HEK293 (cell line): ENCODE results near the gene GPR62.

Experiments used
- CTCF ChIA-PET: fragments of 350-600 bp; formaldehyde crosslinking; extraction: SDS; loops from one replicate; lab custom pipeline; 2021; ENCODE audit warnings: antibody characterized with exemption; lab: Yijun Ruan, JAX
- POLR2A ChIA-PET: fragments of 300-600 bp; formaldehyde crosslinking; extraction: SDS; loops from one replicate; lab custom pipeline; 2020; ENCODE audit warnings: antibody characterized with exemption, inconsistent platforms; lab: Yijun Ruan, JAX
- H3K27ac ChIP-seq: fragments of 200-500 bp; sonication (Bioruptor generic); 2 replicates; pipeline ENCODE4 v1.5.1; 2014; ENCODE audit warnings: low read depth, low read length, control low read depth, inconsistent platforms; ENCODE audit errors: extremely low read depth
- H3K36me3 ChIP-seq, 2 experiments: fragments of 200-500 bp in 1 of 2; sonication (Bioruptor generic) in 1 of 2; 1 replicate in 1 of 2; 2 replicates in 1 of 2; pipeline ENCODE4 v1.5.1; 2014 to 2017; ENCODE audit warnings: inconsistent platforms in 2 of 2, low read length in 2 of 2; ENCODE audit not compliant: control insufficient read depth in 2 of 2, insufficient read depth in 1 of 2
- H3K4me1 ChIP-seq: fragments of 200-500 bp; sonication (Bioruptor generic); 2 replicates; pipeline ENCODE4 v1.5.1; 2014; ENCODE audit warnings: mild to moderate bottlenecking, low read length, inconsistent platforms; ENCODE audit not compliant: control insufficient read depth, insufficient read depth
- H3K4me3 ChIP-seq: 2 replicates; pipeline ENCODE4 v1.5.1; 2011; ENCODE audit warnings: low read depth, mild to moderate bottlenecking, control low read depth, low read length, moderate library complexity
- H3K9me3 ChIP-seq: fragments of 200-500 bp; sonication (Bioruptor generic); 2 replicates; pipeline ENCODE4 v1.5.1; 2014; ENCODE audit warnings: low read depth, low read length, inconsistent platforms; ENCODE audit not compliant: control insufficient read depth, insufficient read depth
- BCL11B ChIP-seq: fragments of 450-650 bp; formaldehyde crosslinking; IDR thresholded peaks from 2 replicates; pipeline ENCODE4 v1.5.1; 2016; ENCODE audit warnings: low read depth, missing biosample characterization, missing genetic modification characterization
- HOXA7 ChIP-seq: sonication (generic); formaldehyde crosslinking; IDR thresholded peaks from 2 replicates; pipeline ENCODE4 v1.8.1; 2022; ENCODE audit warnings: missing genetic modification reagents, borderline replicate concordance
- KLF1 ChIP-seq: fragments of 450-650 bp; formaldehyde crosslinking; IDR thresholded peaks from 2 replicates; pipeline ENCODE4 v1.5.1; 2016; ENCODE audit warnings: missing biosample characterization, missing genetic modification characterization
- PRDM4 ChIP-seq: fragments of 450-650 bp; formaldehyde crosslinking; IDR thresholded peaks from 2 replicates; pipeline ENCODE4 v1.5.1; 2017; ENCODE audit warnings: missing biosample characterization, missing genetic modification characterization
- RBAK ChIP-seq: fragments of 450-650 bp; formaldehyde crosslinking; IDR thresholded peaks from 2 replicates; pipeline ENCODE4 v1.5.1; 2016; ENCODE audit warnings: missing biosample characterization, missing genetic modification characterization
- ZBTB7A ChIP-seq: fragments of 450-650 bp; formaldehyde crosslinking; IDR thresholded peaks from 2 replicates; pipeline ENCODE4 v1.5.1; 2016; ENCODE audit warnings: low read depth, missing biosample characterization, missing genetic modification characterization
- ZFP41 ChIP-seq: fragments of 450-650 bp; formaldehyde crosslinking; IDR thresholded peaks from 2 replicates; pipeline ENCODE4 v1.5.1; 2016; ENCODE audit warnings: missing biosample characterization, missing genetic modification characterization, borderline replicate concordance
- ZNF121 ChIP-seq: fragments of 450-650 bp; formaldehyde crosslinking; IDR thresholded peaks from 2 replicates; pipeline ENCODE4 v1.5.1; 2016; ENCODE audit warnings: missing biosample characterization, missing genetic modification characterization
- ZNF362 ChIP-seq: fragments of 450-650 bp; formaldehyde crosslinking; IDR thresholded peaks from 2 replicates; pipeline ENCODE4 v1.5.1; 2016; ENCODE audit warnings: missing biosample characterization, missing genetic modification characterization
- ZNF366 ChIP-seq: fragments of 450-650 bp; formaldehyde crosslinking; conservative IDR thresholded peaks from 2 replicates; pipeline ENCODE4 v1.5.1; 2016; ENCODE audit warnings: missing biosample characterization, missing genetic modification characterization
- ZNF391 ChIP-seq: fragments of 450-650 bp; formaldehyde crosslinking; IDR thresholded peaks from 2 replicates; pipeline ENCODE4 v1.5.1; 2016; ENCODE audit warnings: low read depth, missing biosample characterization, missing genetic modification characterization, borderline replicate concordance
- ZNF518A ChIP-seq: fragments of 450-650 bp; formaldehyde crosslinking; conservative IDR thresholded peaks from 2 replicates; pipeline ENCODE4 v1.5.1; 2016; ENCODE audit warnings: low read depth, missing biosample characterization, missing genetic modification characterization
- ZNF621 ChIP-seq: fragments of 450-650 bp; formaldehyde crosslinking; IDR thresholded peaks from 2 replicates; pipeline ENCODE4 v1.5.1; 2017; ENCODE audit warnings: missing biosample characterization, missing genetic modification characterization
- ZNF629 ChIP-seq: fragments of 450-650 bp; formaldehyde crosslinking; IDR thresholded peaks from 2 replicates; pipeline ENCODE4 v1.5.1; 2017; ENCODE audit warnings: missing biosample characterization, missing genetic modification characterization
- ZNF660 ChIP-seq: fragments of 450-650 bp; IDR thresholded peaks from 2 replicates; pipeline ENCODE4 v1.5.1; 2018; ENCODE audit warnings: missing biosample characterization, mild to moderate bottlenecking, missing genetic modification characterization
- ZNF704 ChIP-seq: fragments of 450-650 bp; formaldehyde crosslinking; IDR thresholded peaks from 2 replicates; pipeline ENCODE4 v1.5.1; 2016; ENCODE audit warnings: missing biosample characterization, missing genetic modification characterization
- ZNF791 ChIP-seq: fragments of 450-650 bp; formaldehyde crosslinking; IDR thresholded peaks from 2 replicates; pipeline ENCODE4 v1.5.1; 2016; ENCODE audit warnings: missing biosample characterization, missing genetic modification characterization

The GPR62 gene

GRCh38 chr3:51935886-51936755, 19.1 kb upstream of the GPR62 start:
- no peaks in the 10 kb centered on the region for H3K9me3 ChIP-seq
- TF ChIP-seq HOXA7 (CRISPR knock-in tag) (no peak), ZNF704 (tag by site-specific recombination) (no peak), ZNF621 (tag by site-specific recombination) (no peak), ZNF791 (no peak), ZFP41 (tag by site-specific recombination) (no peak), PRDM4 (tag by site-specific recombination) (no peak), ZNF366 (tag by site-specific recombination) (no peak), ZNF518A (no peak), ZBTB7A (tag by site-specific recombination) (no peak), ZNF391 (no peak), ZNF362 (tag by site-specific recombination) (no peak), BCL11B (tag by site-specific recombination) (no peak), ZNF660 (no peak), RBAK (tag by site-specific recombination) (no peak)
- POLR2A ChIA-PET, result no interaction called here
- no peak overlapping the region for H3K4me3 ChIP-seq
- CTCF ChIA-PET, result interaction anchor here (0.5 kb wide), 1 partner anchor 69 kb away, joined by 3 read pairs; no protein-coding TSS in a partner anchor
- peaks cover 0 to 61% of the 10 kb centered on the region in 2 experiments; a peak in 1 of 3 replicates for H3K36me3 ChIP-seq
- no peak overlapping the region for H3K27ac ChIP-seq
- no peaks in the 10 kb centered on the region for H3K4me1 ChIP-seq

GRCh38 chr3:51937014-51937413, 18.2 kb upstream of the GPR62 start:
- Histone ChIP-seq H3K9me3 (no peaks in the 10 kb centered on the region), H3K4me3 (no peak overlapping the region), H3K36me3 (peaks cover 0 to 61% of the 10 kb centered on the region in 2 experiments; a peak in 1 of 3 replicates), H3K4me1 (no peaks in the 10 kb centered on the region; the same call in 1 of the 2 replicates)
- POLR2A ChIA-PET, result no interaction called here
- CTCF ChIA-PET, result interaction anchor here (0.6 kb wide), 1 partner anchor 10 kb away, joined by 6 read pairs; no protein-coding TSS in a partner anchor
- no peak for TF ChIP-seq ZNF121
- TF ChIP-seq KLF1, result 0 out of 2 replicates have a peak, but pooled peaks have one; percentile 17
- peak; percentile 28; the same call in 1 of the 2 replicates for TF ChIP-seq ZNF629 (tag by site-specific recombination)
- TF ChIP-seq, all 188 proteins: peak for 2
- H3K27ac ChIP-seq, result no peak overlapping the region
